ENCODE results near the gene DET1. TPM values are rescaled to one million over a fixed set of nuclear protein-coding genes. Genes with fewer than 3 reads are reported as not detected.

The DET1 gene
- total and polyA plus RNA-seq, 4 donors = 8.1 to 10.2 (median 9.2) TPM

DNA sequence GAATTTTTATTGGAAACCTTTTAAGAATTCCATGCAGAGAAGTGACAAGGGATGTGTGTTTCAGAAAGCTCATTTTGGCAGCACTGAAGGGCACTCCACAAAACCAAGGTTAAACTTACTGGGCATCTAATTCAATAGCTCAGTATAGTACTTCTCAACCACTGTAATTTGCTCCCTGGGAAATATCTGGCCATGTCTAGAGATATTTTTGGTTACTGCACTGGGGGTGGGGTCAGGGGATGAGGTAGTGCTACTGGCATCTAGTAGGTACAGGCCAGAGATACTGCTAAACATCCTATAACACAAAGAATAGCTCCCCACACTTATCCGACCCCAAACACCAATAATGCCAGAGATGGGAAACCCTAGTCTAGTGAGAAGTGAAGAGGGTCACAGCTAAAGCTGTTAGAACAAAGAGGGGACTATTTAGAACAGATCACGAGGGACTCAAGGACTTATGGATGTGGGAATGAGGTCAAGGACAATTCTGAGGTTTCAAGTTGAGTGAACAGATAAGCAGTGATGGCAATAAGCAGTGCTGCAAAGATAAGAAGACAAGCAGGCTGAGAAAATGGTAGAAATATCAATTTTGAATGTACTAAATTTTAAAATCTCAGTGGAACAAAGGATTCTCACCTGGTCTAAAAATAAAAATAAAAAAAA is 82.5 kb downstream of the DET1 start:
- WGBS (ENCODE audit: insufficient coverage) = 82% methylated on average over 1 of the region's 2 CpGs

More for the DNA sequence above, 82.5 kb downstream of the DET1 start:
- DNase-seq (ENCODE audit: low read depth in 4 of 6, low spot score in 6 of 6) = no peak
- no peaks in the 10 kb centered on the region for H3K9me3 ChIP-seq (ENCODE audit: control insufficient read depth, insufficient read depth, low read length)
- H3K4me3 ChIP-seq (ENCODE audit: low read depth, low read length) = no peak overlapping the region
- peaks cover 13% of the 10 kb centered on the region for H3K4me1 ChIP-seq (ENCODE audit: control insufficient read depth, insufficient read depth, low read length)
- no peaks in the 10 kb centered on the region for H3K27me3 ChIP-seq (ENCODE audit: control insufficient read depth, insufficient read depth, low read length)
- peaks cover 17% of the 10 kb centered on the region for H3K36me3 ChIP-seq (ENCODE audit: control insufficient read depth, insufficient read depth, low read length)
- no peak overlapping the region for H3K27ac ChIP-seq (ENCODE audit: low read depth, low read length)

Small RNA genes within 50 kb of the gene (small RNA-seq; reads per million reads assigned to genes)
- gene AC013489.2 (ENCODE audit: low replicate concordance) = not detected

Other genes starting within 250 kb of the DET1 start
- 10 to 100 TPM; 15.1 to 28.6 TPM for gene MRPL46, start 79.3 kb downstream of the DET1 start, total RNA-seq
- gene MRPL46, start 79.3 kb downstream of the DET1 start, polyA plus RNA-seq (ENCODE audit: insufficient read length in 2 of 2) = 10 to 100 TPM; 29.5 to 29.7 TPM
- 10 to 100 TPM; 22.5 to 55.0 TPM for gene MRPS11, start 79.0 kb downstream of the DET1 start, total RNA-seq
- gene MRPS11, start 79.0 kb downstream of the DET1 start, polyA plus RNA-seq (ENCODE audit: insufficient read length in 2 of 2) = 10 to 100 TPM; 67.7 to 70.7 TPM
- gene AEN, start 74.7 kb upstream of the DET1 start, total RNA-seq = 1 to 10 TPM; 7.0 to 7.3 TPM
- 10 to 100 TPM in 1 of 2 donors, 1 to 10 TPM in 1; 8.3 to 10.1 TPM for gene AEN, start 74.7 kb upstream of the DET1 start, polyA plus RNA-seq (ENCODE audit: insufficient read length in 2 of 2)
- 1 to 10 TPM; 1.4 to 2.0 TPM for gene ISG20, start 92.3 kb upstream of the DET1 start, total RNA-seq
- gene ISG20, start 92.3 kb upstream of the DET1 start, polyA plus RNA-seq (ENCODE audit: insufficient read length in 2 of 2) = 1 to 10 TPM; 6.0 to 7.4 TPM

Measured in spinal cord (tissue), 10 donors.